K562 (cell line): ENCODE measurements around the gene TDRD9. TPM values are rescaled to one million over a fixed set of nuclear protein-coding genes. Genes with fewer than 3 reads are reported as not detected.

Experiments
- ATAC-seq: fragments of 200-7000 bp; cut with Tn5 transposase; 3 replicates; pipeline ENCODE4 v1.9.1; 2020; ENCODE audit warnings: moderate library complexity
- BruUV-seq: library from RNA; stranded (reverse); fragments of 400-500 nt; replicated peaks from 2 replicates; lab custom pipeline; 2021; lab: Mats Ljungman, UMichigan
- CTCF ChIA-PET: fragments of 300-600 bp; formaldehyde crosslinking; extraction: SDS; loops from one replicate; lab custom pipeline; 2021; ENCODE audit warnings: low intra/inter-chr PET ratio; lab: Yijun Ruan, JAX
- POLR2A ChIA-PET: fragments of 300-600, 350-650 bp; sonication (Branson Sonifier 250); formaldehyde crosslinking; extraction: SDS; loops from one replicate; lab custom pipeline; 2021; ENCODE audit warnings: antibody characterized with exemption, inconsistent platforms; lab: Yijun Ruan, JAX
- DNase-seq, 4 experiments: peaks; one replicate each; pipeline versions ENCODE4 v3.0.0 to v3.0.0-alpha.2; 2011 to 2018; ENCODE audit warnings: low spot score in 3 of 4, mixed read lengths in 3 of 4; ENCODE audit errors: extremely low read depth in 1 of 4
- FAIRE-seq: peaks from 2 replicates; lab custom pipeline; 2011; peaks lifted over from hg19 to GRCh38; lab: Jason Lieb, UNC
- H2AFZ ChIP-seq: 2 replicates; pipeline ENCODE4 v1.6.0; 2011; ENCODE audit warnings: low read depth, low read length, control low read depth, inconsistent platforms
- H3K27ac ChIP-seq: fragments of 200-600 bp; 3 replicates; pipeline ENCODE4 v1.8.0; 2011; ENCODE audit warnings: low read depth, mild to moderate bottlenecking, control low read depth, inconsistent platforms, low read length, moderate library complexity, mixed read lengths; ENCODE audit errors: extremely low read depth
- H3K27me3 ChIP-seq, 2 experiments: fragments of 300-600 bp in 1 of 2; 2 replicates in 1 of 2; 3 replicates in 1 of 2; pipeline versions ENCODE4 v1.6.0 to v1.8.0; 2011; ENCODE audit warnings: inconsistent platforms in 2 of 2, low read length in 2 of 2, mild to moderate bottlenecking in 1 of 2, mixed read lengths in 1 of 2, moderate library complexity in 1 of 2; ENCODE audit not compliant: control insufficient read depth in 2 of 2, insufficient read depth in 2 of 2
- H3K36me3 ChIP-seq: fragments of 300-600 bp; 3 replicates; pipeline ENCODE4 v1.8.0; 2011; ENCODE audit warnings: mild to moderate bottlenecking, low read length, inconsistent platforms; ENCODE audit not compliant: control insufficient read depth, insufficient read depth
- H3K4me1 ChIP-seq, 2 experiments: fragments of 200-600 bp in 1 of 2; replicated peaks in 1 of 2; 2 replicates in 1 of 2; 3 replicates in 1 of 2; pipeline versions ENCODE4 v1.5.1 to v1.8.0; 2011; ENCODE audit warnings: inconsistent platforms in 2 of 2, low read length in 2 of 2, mild to moderate bottlenecking in 1 of 2, mixed read lengths in 1 of 2, moderate library complexity in 1 of 2; ENCODE audit not compliant: control insufficient read depth in 2 of 2, insufficient read depth in 2 of 2
- H3K4me2 ChIP-seq: 2 replicates; pipeline ENCODE4 v1.6.1; 2011; ENCODE audit warnings: low read length, control low read depth, inconsistent platforms, mixed read lengths; ENCODE audit not compliant: insufficient read depth
- H3K4me3 ChIP-seq: fragments of 200-600 bp; sonication (generic), shearing (Covaris generic); 2 replicates; pipeline ENCODE4 v1.5.1; 2016; ENCODE audit warnings: control low read depth, inconsistent platforms
- H3K79me2 ChIP-seq: fragments of 200-600 bp; 3 replicates; pipeline ENCODE4 v1.8.0; 2011; ENCODE audit warnings: low read length, inconsistent platforms; ENCODE audit not compliant: control insufficient read depth, insufficient read depth
- H3K9ac ChIP-seq, 2 experiments: 2 replicates each; pipeline versions ENCODE4 v1.6.0 to v1.6.1; 2011; ENCODE audit warnings: low read depth in 2 of 2, low read length in 2 of 2, control low read depth in 1 of 2, inconsistent platforms in 1 of 2, mild to moderate bottlenecking in 1 of 2, mixed read lengths in 1 of 2; ENCODE audit not compliant: insufficient read depth in 1 of 2
- H3K9me1 ChIP-seq: one replicate; pipeline ENCODE4 v1.6.0; 2011; ENCODE audit warnings: inconsistent platforms, mild to moderate bottlenecking, low read length, moderate library complexity; ENCODE audit not compliant: control insufficient read depth, insufficient read depth
- H3K9me3 ChIP-seq: replicated peaks from 2 replicates; pipeline ENCODE4 v1.5.1; 2011; ENCODE audit warnings: low read depth, low read length, inconsistent platforms; ENCODE audit not compliant: control insufficient read depth, insufficient read depth
- H4K20me1 ChIP-seq: replicated peaks from 2 replicates; pipeline ENCODE4 v1.6.1; 2011; ENCODE audit warnings: low read length, inconsistent platforms, mixed read lengths; ENCODE audit not compliant: control insufficient read depth, insufficient read depth
- CC2D1A ChIP-seq: fragments of 450-650 bp; IDR thresholded peaks from 2 replicates; pipeline ENCODE4 v1.6.1; 2017; ENCODE audit warnings: mild to moderate bottlenecking
- CEBPG ChIP-seq, 3 experiments: fragments of 200-800 bp in 1 of 3; sonication (Bioruptor generic) in 1 of 3; sonication (generic) in 1 of 3; formaldehyde crosslinking in 1 of 3; IDR thresholded peaks in 2 of 3; conservative IDR thresholded peaks in 1 of 3; 2 replicates each; pipeline versions ENCODE4 v1.6.1 to v1.8.0; 2016 to 2022; ENCODE audit warnings: missing compliant biosample characterization in 2 of 3, missing genetic modification characterization in 2 of 3, mild to moderate bottlenecking in 1 of 3, missing genetic modification reagents in 1 of 3
- EGR1 ChIP-seq: fragments of 450-650 bp; conservative IDR thresholded peaks from 2 replicates; pipeline ENCODE4 v1.6.1; 2017; ENCODE audit warnings: mild to moderate bottlenecking
- FOXA1 ChIP-seq: fragments of 450-650 bp; IDR thresholded peaks from 2 replicates; pipeline ENCODE4 v1.6.1; 2016; ENCODE audit warnings: mild to moderate bottlenecking, borderline replicate concordance
- HDAC3 ChIP-seq: fragments of 450-650 bp; IDR thresholded peaks from 2 replicates; pipeline ENCODE4 v1.6.1; 2018; ENCODE audit warnings: borderline replicate concordance, mild to moderate bottlenecking, moderate library complexity; ENCODE audit not compliant: partially characterized antibody
- LARP7 ChIP-seq: fragments of 450-650 bp; IDR thresholded peaks from 2 replicates; pipeline ENCODE4 v1.6.1; 2016
- MECOM ChIP-seq: fragments of 250-450 bp; sonication (Bioruptor Pico); IDR thresholded peaks from 2 replicates; pipeline ENCODE4 v1.8.0; 2022; ENCODE audit warnings: inconsistent platforms
- SRSF1 ChIP-seq: fragments of 200-400 bp; formaldehyde crosslinking; IDR thresholded peaks from 2 replicates; pipeline ENCODE4 v1.6.1; 2017; ENCODE audit warnings: mild to moderate bottlenecking, low read depth, low read length, moderate library complexity
- SRSF3 ChIP-seq: fragments of 200-400 bp; formaldehyde crosslinking; IDR thresholded peaks from 2 replicates; pipeline ENCODE4 v1.6.1; 2016; ENCODE audit warnings: mild to moderate bottlenecking, low read length, moderate library complexity; ENCODE audit not compliant: insufficient read depth
- ZNF12 ChIP-seq: sonication (generic); formaldehyde crosslinking; IDR thresholded peaks from 2 replicates; pipeline ENCODE4 v1.4.0; 2020; ENCODE audit warnings: mild to moderate bottlenecking, missing genetic modification reagents
- ZNF146 ChIP-seq: IDR thresholded peaks from one replicate; pipeline ENCODE4 v1.6.1; 2018; ENCODE audit warnings: missing compliant biosample characterization; ENCODE audit not compliant: unreplicated experiment
- ZNF311 ChIP-seq: fragments of 250-450 bp; sonication (Bioruptor Pico); IDR thresholded peaks from 2 replicates; pipeline ENCODE4 v1.4.0; 2020; ENCODE audit warnings: mild to moderate bottlenecking, moderate library complexity
- WGBS: fragments of 100-300 bp; shearing (Covaris generic); methylation state at CpG from one replicate; pipeline ENCODE4 v1.1.6; 2016; ENCODE audit warnings: low coverage, mixed read lengths; ENCODE audit not compliant: insufficient coverage; ENCODE audit errors: missing lambda C conversion rate; 5-methylcytosine and 5-hydroxymethylcytosine counted together
- in situ Hi-C: fragments of 300-500 bp; cut with MboI; formaldehyde crosslinking; loops from 4 replicates; pipeline ENCODE4 v1.15.0; 2018; ENCODE audit warnings: inconsistent platforms, mixed read lengths
- intact Hi-C: fragments of 100-400 bp; cut with micrococcal nuclease; formaldehyde crosslinking; loops from 2 replicates; pipeline ENCODE4 v1.14.2; 2022
- polyA plus RNA-seq, 8 experiments: library from polyadenylated mRNA; depleted of rRNA in 4 of 8; stranded (reverse) in 5 of 8; unstranded in 3 of 8; fragments of >200 nt; fragmentation: Nextera tagmentation in 2 of 8; fragmentation: Illumina TruSeq in 1 of 8; extraction: Ambion mirVana in 2 of 8; extraction: Trizol in 1 of 8; gene quantifications; 2 replicates each; pipeline versions ENCODE4 v1.2.1 to v1.2.3, GENCODE V29; 2011 to 2014; ENCODE audit warnings: inconsistent platforms in 1 of 8, missing spikeins in 1 of 8
- total RNA-seq, 7 experiments: library from RNA; depleted of rRNA in 6 of 7; stranded (reverse); fragments of >200 nt in 6 of 7; fragmentation: Illumina TruSeq in 2 of 7; extraction: Trizol in 2 of 7; gene quantifications; 2 replicates each; pipeline versions ENCODE4 v1.2.1 to v1.2.3, GENCODE V29; 2011 to 2021; ENCODE audit warnings: low replicate concordance in 1 of 7

The TDRD9 gene
- total and polyA plus RNA-seq, 9 of the 15 experiments (the other 6 are each of a cell fraction or from before 2014, with no cell fraction given), result 0.04 to 0.14 (median 0.04) TPM; not detected in 5

GRCh38 chr14:103897075-103897947 is 30.9 kb upstream of the TDRD9 start:
- Histone ChIP-seq H3K4me3 (no peak overlapping the region), H3K4me1 (peaks cover 0 to 13% of the 10 kb centered on the region in 2 experiments; a peak in 2 of 5 replicates), H3K9me1 (no peaks in the 10 kb centered on the region), H3K79me2 (no peaks in the 10 kb centered on the region), H3K9ac (no peak overlapping the region), H3K36me3 (no peaks in the 10 kb centered on the region), H2AFZ (no peak overlapping the region), H3K27ac (no peak overlapping the region), H3K4me2 (no peak overlapping the region), H3K9me3 (no peaks in the 10 kb centered on the region), H4K20me1 (0 out of 2 replicates have a peak, but pooled peaks cover 2% of the 10 kb centered on the region), H3K27me3 (peaks cover 13 to 43% of the 10 kb centered on the region in 2 experiments; a peak in 3 of 5 replicates)
- DNase-seq (no peak), FAIRE-seq (no peak), ATAC-seq (no peak)
- BruUV-seq, result no TSS peak
- ChIA-PET POLR2A (interaction anchor here (0.7 kb wide), 1 partner anchor 29 kb away, joined by 3 read pairs; no protein-coding TSS in a partner anchor), CTCF (no interaction called here)
- TF ChIP-seq ZNF12 (CRISPR knock-in tag), result no peak
- no peak for TF ChIP-seq ZNF146
- no peak for TF ChIP-seq ZNF311 (CRISPR knock-in tag)
- no peak for TF ChIP-seq SRSF3
- no peak for TF ChIP-seq LARP7
- no peak for TF ChIP-seq EGR1
- TF ChIP-seq FOXA1, result no peak
- no peak for TF ChIP-seq HDAC3
- TF ChIP-seq MECOM (CRISPR knock-in tag), result no peak
- TF ChIP-seq CEBPG (CRISPR knock-in tag; IDR thresholded peaks at IDR 0.05), result no peak
- no peak for TF ChIP-seq CEBPG (tag; conservative IDR thresholded peaks at IDR 0.05 in 1 of 2, IDR thresholded peaks at IDR 0.05 in 1 of 2)
- no peak for TF ChIP-seq CC2D1A
- no peak for TF ChIP-seq SRSF1
- in situ Hi-C loops, result no loop called here
- intact Hi-C loops, result no loop called here
- 27% methylated on average over 26 of the region's 27 CpGs for WGBS
